Right lobe of liver (tissue), 4 donors: Measurements from ENCODE around the gene GLOD5.

Experiments
- CTCF ChIP-seq, 4 donors: fragments of 200-600 bp in 3 of 4; fragments of 450-650 bp in 1 of 4; IDR thresholded peaks; one replicate each; pipeline versions ENCODE4 v1.5.1 to v1.8.0; 2016 to 2022; ENCODE audit warnings: antibody characterized with exemption in 4 of 4, mild to moderate bottlenecking in 2 of 4
- POLR2A ChIP-seq: fragments of 450-650 bp; IDR thresholded peaks from one replicate; pipeline ENCODE4 v1.6.1; 2017; ENCODE audit warnings: antibody characterized with exemption, mild to moderate bottlenecking
- donor health status: DM: no; HTN: no; CAD: no.
- donor health status: DM: no; HTN: no; CAD: no.
- donor health status: DM: no; HTN: yes; CAD: no.

- no peak for TF ChIP-seq CTCF (IDR thresholded peaks at IDR 0.05)
- TF ChIP-seq POLR2A = no peak
Observed at GRCh38 chrX:48745222-48745621, 16.3 kb upstream of the GLOD5 start.
